IMR-90 (cell line): ENCODE results near the gene SH2D6. TPM values are rescaled to one million over a fixed set of nuclear protein-coding genes. Genes with fewer than 3 reads are reported as not detected.

Experiments
- ATAC-seq: fragments of 200-7000 bp; cut with Tn5 transposase; 2 replicates; pipeline ENCODE4 v1.9.1; 2020; ENCODE audit warnings: low read depth, mild to moderate bottlenecking, moderate library complexity
- BruUV-seq: library from RNA; stranded (reverse); fragments of 400-500 nt; replicated peaks from 2 replicates; lab custom pipeline; 2021; lab: Mats Ljungman, UMichigan
- CTCF ChIA-PET: fragments of 300-600 bp; formaldehyde crosslinking; extraction: SDS; loops from one replicate; lab custom pipeline; 2021; ENCODE audit warnings: antibody characterized with exemption; lab: Yijun Ruan, JAX
- POLR2A ChIA-PET: fragments of 300-600 bp; sonication (Branson Sonifier 250); formaldehyde crosslinking; loops from one replicate; lab custom pipeline; 2022; ENCODE audit warnings: antibody characterized with exemption; ENCODE audit not compliant: unreplicated experiment; lab: Charles Lee
- DNase-seq: peaks from one replicate; pipeline ENCODE4 v3.0.0; 2013
- H2AFZ ChIP-seq: replicated peaks from 2 replicates; pipeline ENCODE3; 2013; ENCODE audit warnings: low read length, mild to moderate bottlenecking; ENCODE audit not compliant: poor library complexity
- H2AK5ac ChIP-seq: 2 replicates; pipeline ENCODE4 v1.6.1; 2013; ENCODE audit warnings: low read depth, low read length, inconsistent platforms
- H2AK9ac ChIP-seq: replicated peaks from 2 replicates; pipeline ENCODE3; 2013; ENCODE audit warnings: mild to moderate bottlenecking, low read depth, low read length, moderate library complexity; ENCODE audit not compliant: poor library complexity
- H2BK120ac ChIP-seq: 2 replicates; pipeline ENCODE4 v1.6.1; 2013; ENCODE audit warnings: low read depth, low read length, inconsistent platforms
- H2BK15ac ChIP-seq: 3 replicates; pipeline ENCODE4 v1.6.1; 2013; ENCODE audit warnings: low read depth, low read length, inconsistent platforms
- H2BK20ac ChIP-seq: 2 replicates; pipeline ENCODE4 v1.6.1; 2013; ENCODE audit warnings: low read depth, mild to moderate bottlenecking, inconsistent platforms, low read length, moderate library complexity
- H2BK5ac ChIP-seq: 2 replicates; pipeline ENCODE4 v1.6.1; 2013; ENCODE audit warnings: mild to moderate bottlenecking, low read depth, low read length, inconsistent platforms; ENCODE audit not compliant: poor library complexity, severe bottlenecking
- H3K14ac ChIP-seq: replicated peaks from 2 replicates; pipeline ENCODE4 v1.6.1; 2013; ENCODE audit warnings: low read depth, low read length, inconsistent platforms
- H3K18ac ChIP-seq: 2 replicates; pipeline ENCODE4 v1.6.1; 2013; ENCODE audit warnings: low read depth, low read length, control low read depth
- H3K23ac ChIP-seq: 2 replicates; pipeline ENCODE4 v1.6.1; 2013; ENCODE audit warnings: low read depth, low read length, inconsistent platforms
- H3K27ac ChIP-seq: 2 replicates; pipeline ENCODE4 v1.5.1; 2013; ENCODE audit warnings: mild to moderate bottlenecking, control low read depth, low read length; ENCODE audit not compliant: insufficient read depth
- H3K27me3 ChIP-seq: 2 replicates; pipeline ENCODE4 v1.6.1; 2013; ENCODE audit warnings: low read length; ENCODE audit not compliant: control insufficient read depth, insufficient read depth
- H3K36me3 ChIP-seq: 2 replicates; pipeline ENCODE4 v1.6.1; 2013; ENCODE audit warnings: low read length, mixed read lengths; ENCODE audit not compliant: control insufficient read depth, insufficient read depth
- H3K4ac ChIP-seq: 2 replicates; pipeline ENCODE4 v1.6.1; 2013; ENCODE audit warnings: low read depth, low read length, inconsistent platforms
- H3K4me1 ChIP-seq: 2 replicates; pipeline ENCODE4 v1.6.1; 2013; ENCODE audit warnings: low read length, mixed read lengths; ENCODE audit not compliant: control insufficient read depth, insufficient read depth
- H3K4me2 ChIP-seq: 2 replicates; pipeline ENCODE4 v1.6.1; 2013; ENCODE audit warnings: low read depth, mild to moderate bottlenecking, control low read depth, low read length, moderate library complexity
- H3K4me3 ChIP-seq: 2 replicates; pipeline ENCODE4 v1.5.1; 2013; ENCODE audit warnings: low read depth, mild to moderate bottlenecking, control low read depth, low read length, moderate library complexity; ENCODE audit not compliant: insufficient read depth
- H3K56ac ChIP-seq: 2 replicates; pipeline ENCODE4 v1.6.1; 2013; ENCODE audit warnings: low read length, inconsistent platforms; ENCODE audit not compliant: insufficient read depth; ENCODE audit errors: extremely low read depth
- H3K79me1 ChIP-seq, 2 experiments: 2 replicates each; pipeline ENCODE4 v1.6.1; 2013; ENCODE audit warnings: low read length in 2 of 2, inconsistent platforms in 1 of 2, low read depth in 1 of 2
- H3K9ac ChIP-seq: 2 replicates; pipeline ENCODE4 v1.6.1; 2013; ENCODE audit warnings: low read depth, low read length, control low read depth
- H3K9me1 ChIP-seq: 2 replicates; pipeline ENCODE4 v1.6.1; 2013; ENCODE audit warnings: low read length, inconsistent platforms; ENCODE audit not compliant: insufficient read depth
- H3K9me3 ChIP-seq: 2 replicates; pipeline ENCODE4 v1.6.1; 2013; ENCODE audit warnings: low read length; ENCODE audit not compliant: control insufficient read depth, insufficient read depth
- H4K20me1 ChIP-seq: 2 replicates; pipeline ENCODE4 v1.6.1; 2013; ENCODE audit warnings: low read length, inconsistent platforms; ENCODE audit not compliant: insufficient read depth
- H4K5ac ChIP-seq: 2 replicates; pipeline ENCODE4 v1.6.1; 2013; ENCODE audit warnings: mild to moderate bottlenecking, low read depth, low read length, control low read depth
- H4K8ac ChIP-seq, 2 experiments: 2 replicates each; pipeline ENCODE4 v1.6.1; 2013; ENCODE audit warnings: low read depth in 2 of 2, low read length in 2 of 2, control low read depth in 1 of 2, inconsistent platforms in 1 of 2
- H4K91ac ChIP-seq: 2 replicates; pipeline ENCODE4 v1.6.1; 2013; ENCODE audit warnings: low read depth, low read length, inconsistent platforms; ENCODE audit not compliant: insufficient read depth
- BHLHE40 ChIP-seq: fragments of 150-350 bp; IDR thresholded peaks from 2 replicates; pipeline ENCODE4 v1.6.1; 2016; ENCODE audit warnings: mild to moderate bottlenecking, low read depth, low read length
- CHD1 ChIP-seq: IDR thresholded peaks from 2 replicates; pipeline ENCODE4 v1.6.1; 2012; ENCODE audit warnings: low read depth, low read length, improper control_type of control experiment
- MAZ ChIP-seq: IDR thresholded peaks from 2 replicates; pipeline ENCODE4 v1.6.1; 2012; ENCODE audit warnings: low read depth, mild to moderate bottlenecking, low read length, improper control_type of control experiment, moderate library complexity, borderline replicate concordance
- MXI1 ChIP-seq: IDR thresholded peaks from 2 replicates; pipeline ENCODE4 v1.6.1; 2012; ENCODE audit warnings: low read depth, mild to moderate bottlenecking, low read length, moderate library complexity, borderline replicate concordance
- RCOR1 ChIP-seq: IDR thresholded peaks from 2 replicates; pipeline ENCODE4 v1.6.1; 2012; ENCODE audit warnings: mild to moderate bottlenecking, low read length, improper control_type of control experiment; ENCODE audit not compliant: insufficient replicate concordance
- SMC3 ChIP-seq: fragments of 150-350 bp; IDR thresholded peaks from 2 replicates; pipeline ENCODE4 v1.6.1; 2016; ENCODE audit warnings: low read depth, mild to moderate bottlenecking, antibody characterized with exemption, low read length, moderate library complexity
- WGBS, 2 experiments: methylation state at CpG; one replicate each; pipeline versions ENCODE4 v1.1.5 to v1.1.7; 2013; ENCODE audit warnings: missing lambda C conversion rate in 2 of 2; ENCODE audit not compliant: insufficient read length in 1 of 2; ENCODE audit errors: extremely low coverage in 2 of 2; 5-methylcytosine and 5-hydroxymethylcytosine counted together
- dilution Hi-C: fragments of 300-500 bp; cut with HindIII; formaldehyde crosslinking; loops from one replicate; pipeline ENCODE4 v1.14.3; 2018; ENCODE audit warnings: low sequenced_read_pairs; ENCODE audit not compliant: unreplicated experiment
- in situ Hi-C: fragments of 300-500 bp; cut with MboI; formaldehyde crosslinking; loops from 3 replicates; pipeline ENCODE4 v1.14.3; 2019; ENCODE audit warnings: low sequenced_read_pairs, inconsistent platforms, mixed read lengths
- intact Hi-C: fragments of 100-400 bp; cut with micrococcal nuclease; formaldehyde crosslinking; loops from 2 replicates; pipeline ENCODE4 v1.10.0; 2022
- polyA plus RNA-seq, 3 experiments: library from polyadenylated mRNA; depleted of rRNA; stranded (reverse); fragments of >200 nt; gene quantifications; 2 replicates each; pipeline ENCODE4 v1.2.3, GENCODE V29; 2012; ENCODE audit warnings: low replicate concordance in 1 of 3
- total RNA-seq: library from RNA; depleted of rRNA; stranded (reverse); fragments of >200 nt; gene quantifications from 2 replicates; pipeline ENCODE4 v1.2.3, GENCODE V29; 2012
- TF ChIP-seq, protein P1 (sequence below): conservative IDR thresholded peaks from 2 replicates; pipeline ENCODE4 v1.5.1; 2012; ENCODE audit warnings: mild to moderate bottlenecking, low read depth, low read length, improper control_type of control experiment
- TF ChIP-seq, protein P2 (sequence below): fragments of 150-350 bp; IDR thresholded peaks from 2 replicates; pipeline ENCODE4 v1.6.1; 2017; ENCODE audit warnings: mild to moderate bottlenecking, antibody characterized with exemption, low read length, low read depth
- TF ChIP-seq, protein P3 (sequence below): fragments of 150-350 bp; IDR thresholded peaks from 2 replicates; pipeline ENCODE4 v1.6.1; 2016; ENCODE audit warnings: low read depth, mild to moderate bottlenecking, low read length, moderate library complexity, borderline replicate concordance

The SH2D6 gene
- total and polyA plus RNA-seq, 2 of the 4 experiments (the other 2 are of a cell fraction) = 0.32 to 0.36 TPM

DNA sequence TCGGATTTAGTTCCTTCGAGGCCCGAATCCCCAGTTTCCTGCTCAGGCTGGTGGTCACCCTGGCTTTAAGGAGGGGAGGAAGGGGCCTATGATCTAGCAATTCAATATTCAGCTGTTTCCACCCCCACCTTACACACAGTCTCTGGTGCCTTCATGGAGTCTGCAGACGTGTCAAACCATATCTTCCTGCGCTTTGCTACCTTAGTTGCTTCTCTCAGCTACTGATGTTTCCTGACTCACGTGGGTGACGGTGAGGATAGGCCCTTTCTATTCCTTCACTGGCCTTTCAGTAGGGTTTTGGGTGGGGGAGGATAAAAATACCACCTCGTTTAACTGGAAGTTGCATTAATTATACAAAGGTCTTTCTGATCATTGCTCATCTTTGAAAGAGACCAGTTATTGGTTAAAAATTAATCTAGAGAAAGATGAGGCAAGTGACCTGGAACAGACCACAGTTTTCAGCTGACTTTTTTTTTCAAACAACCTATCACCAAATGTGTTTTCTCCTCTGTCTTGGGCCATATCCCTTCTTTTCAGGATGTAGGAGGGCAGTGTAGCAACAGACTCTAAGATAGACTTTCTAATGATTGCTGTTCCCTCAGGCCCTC is 49.7 kb downstream of the SH2D6 start:
- Histone ChIP-seq H3K27ac (no peak overlapping the region), H3K4me1 (peaks cover 6% of the 10 kb centered on the region; the same call in 1 of the 2 replicates), H3K27me3 (no peaks in the 10 kb centered on the region), H3K9me1 (peaks cover 4% of the 10 kb centered on the region; the same call in 1 of the 2 replicates), H2BK5ac (no peak overlapping the region), H3K14ac (peak overlapping the region; percentile 35; the same call in 1 of the 2 replicates), H2AK5ac (no peak overlapping the region; the same call in 1 of the 2 replicates), H3K4me2 (no peak overlapping the region), H3K36me3 (no peaks in the 10 kb centered on the region), H3K9ac (no peak overlapping the region), H3K18ac (peak overlapping the region; percentile 20; the same call in 1 of the 2 replicates), H2BK15ac (peak overlapping the region; percentile 40; the same call in 1 of the 3 replicates), H3K23ac (no peak overlapping the region), H2BK120ac (peak overlapping the region; percentile 60), H2AFZ (peak overlapping the region; percentile 78), H3K4ac (peak overlapping the region; percentile 50), H2BK20ac (peak overlapping the region; percentile 23; the same call in 1 of the 2 replicates), H4K91ac (0 out of 2 replicates have a peak overlapping the region, but pooled peaks have one; percentile 22), H3K4me3 (no peak overlapping the region), H2AK9ac (no peak overlapping the region), H4K20me1 (no peaks in the 10 kb centered on the region), H4K8ac (peak overlapping the region in 1 of 2 experiments; percentile 57; a peak in 2 of 4 replicates), H3K79me1 (no peaks in the 10 kb centered on the region), H3K56ac (no peak overlapping the region), H4K5ac (no peak overlapping the region; the same call in 1 of the 2 replicates), H3K9me3 (no peaks in the 10 kb centered on the region)
- TF ChIP-seq BHLHE40 (no peak), MXI1 (no peak), MAZ (no peak), CHD1 (no peak), RCOR1 (no peak), SMC3 (no peak)
- TF ChIP-seq, protein P1, sequence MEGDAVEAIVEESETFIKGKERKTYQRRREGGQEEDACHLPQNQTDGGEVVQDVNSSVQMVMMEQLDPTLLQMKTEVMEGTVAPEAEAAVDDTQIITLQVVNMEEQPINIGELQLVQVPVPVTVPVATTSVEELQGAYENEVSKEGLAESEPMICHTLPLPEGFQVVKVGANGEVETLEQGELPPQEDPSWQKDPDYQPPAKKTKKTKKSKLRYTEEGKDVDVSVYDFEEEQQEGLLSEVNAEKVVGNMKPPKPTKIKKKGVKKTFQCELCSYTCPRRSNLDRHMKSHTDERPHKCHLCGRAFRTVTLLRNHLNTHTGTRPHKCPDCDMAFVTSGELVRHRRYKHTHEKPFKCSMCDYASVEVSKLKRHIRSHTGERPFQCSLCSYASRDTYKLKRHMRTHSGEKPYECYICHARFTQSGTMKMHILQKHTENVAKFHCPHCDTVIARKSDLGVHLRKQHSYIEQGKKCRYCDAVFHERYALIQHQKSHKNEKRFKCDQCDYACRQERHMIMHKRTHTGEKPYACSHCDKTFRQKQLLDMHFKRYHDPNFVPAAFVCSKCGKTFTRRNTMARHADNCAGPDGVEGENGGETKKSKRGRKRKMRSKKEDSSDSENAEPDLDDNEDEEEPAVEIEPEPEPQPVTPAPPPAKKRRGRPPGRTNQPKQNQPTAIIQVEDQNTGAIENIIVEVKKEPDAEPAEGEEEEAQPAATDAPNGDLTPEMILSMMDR = no peak
- TF ChIP-seq, protein P2, sequence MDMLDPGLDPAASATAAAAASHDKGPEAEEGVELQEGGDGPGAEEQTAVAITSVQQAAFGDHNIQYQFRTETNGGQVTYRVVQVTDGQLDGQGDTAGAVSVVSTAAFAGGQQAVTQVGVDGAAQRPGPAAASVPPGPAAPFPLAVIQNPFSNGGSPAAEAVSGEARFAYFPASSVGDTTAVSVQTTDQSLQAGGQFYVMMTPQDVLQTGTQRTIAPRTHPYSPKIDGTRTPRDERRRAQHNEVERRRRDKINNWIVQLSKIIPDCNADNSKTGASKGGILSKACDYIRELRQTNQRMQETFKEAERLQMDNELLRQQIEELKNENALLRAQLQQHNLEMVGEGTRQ = no peak
- TF ChIP-seq, protein P3, sequence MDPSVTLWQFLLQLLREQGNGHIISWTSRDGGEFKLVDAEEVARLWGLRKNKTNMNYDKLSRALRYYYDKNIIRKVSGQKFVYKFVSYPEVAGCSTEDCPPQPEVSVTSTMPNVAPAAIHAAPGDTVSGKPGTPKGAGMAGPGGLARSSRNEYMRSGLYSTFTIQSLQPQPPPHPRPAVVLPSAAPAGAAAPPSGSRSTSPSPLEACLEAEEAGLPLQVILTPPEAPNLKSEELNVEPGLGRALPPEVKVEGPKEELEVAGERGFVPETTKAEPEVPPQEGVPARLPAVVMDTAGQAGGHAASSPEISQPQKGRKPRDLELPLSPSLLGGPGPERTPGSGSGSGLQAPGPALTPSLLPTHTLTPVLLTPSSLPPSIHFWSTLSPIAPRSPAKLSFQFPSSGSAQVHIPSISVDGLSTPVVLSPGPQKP = no peak
- CTCF ChIA-PET = no interaction called here
- POLR2A ChIA-PET = no interaction called here
- BruUV-seq = no TSS peak
- intact Hi-C loops = no loop called here
- WGBS, 2 experiments = no CpG with 5 or more reads among the region's 8 CpGs
- DNase-seq (no peak), ATAC-seq (no peak; the same call in 1 of the 2 replicates)
- in situ Hi-C loops = no loop called here
- dilution Hi-C loops = no loop called here
